Measurements from ENCODE around the gene TES. TPM values are rescaled to one million over a fixed set of nuclear protein-coding genes. Genes with fewer than 3 reads are reported as not detected.

The TES gene
- total and polyA plus RNA-seq, 2 experiments from 2014 or later, result 37.3 to 38.3 TPM

- TF ChIP-seq POLR2AphosphoS5 (IDR thresholded peaks at IDR 0.05; ENCODE audit: low read depth) (no peak), ZNF114 (CRISPR knock-in tag; IDR thresholded peaks at IDR 0.05) (no peak), CREB1 (CRISPR knock-in tag; IDR thresholded peaks at IDR 0.05; ENCODE audit: low read depth) (no peak), NANOG (IDR thresholded peaks at IDR 0.05; ENCODE audit: borderline replicate concordance) (no peak), ZNF331 (CRISPR knock-in tag; IDR thresholded peaks at IDR 0.05; ENCODE audit: low read depth) (no peak), STAT1 (IDR thresholded peaks at IDR 0.05; ENCODE audit: unreplicated experiment) (no peak), ETS1 (IDR thresholded peaks at IDR 0.05) (no peak)
- H3K9me3 Mint-ChIP-seq, result no peaks in the 10 kb centered on the region
- H3K36me3 ChIP-seq (ENCODE audit: insufficient read depth), result no peaks in the 10 kb centered on the region
- ATAC-seq (no peak), DNase-seq (ENCODE audit: low spot score) (no peak)
- H3K9me2 ChIP-seq (ENCODE audit: insufficient read depth), result no peaks in the 10 kb centered on the region
- H3K27me3 ChIP-seq (ENCODE audit: insufficient read depth), result 0 out of 2 replicates have a peak, but pooled peaks cover 2% of the 10 kb centered on the region
- H4K20me1 ChIP-seq (replicated peaks; ENCODE audit: insufficient read depth), result no peaks in the 10 kb centered on the region
- H3K27ac Mint-ChIP-seq, result no peak overlapping the region
- no peak overlapping the region for H3K4me2 ChIP-seq
- H3K27me3 Mint-ChIP-seq (ENCODE audit: insufficient read depth, low read depth, poor library complexity), result no peaks in the 10 kb centered on the region
- H3K4me1 ChIP-seq (ENCODE audit: insufficient read depth), result peaks cover 12% of the 10 kb centered on the region
- no peak overlapping the region for H2AFZ ChIP-seq
- H3K79me2 ChIP-seq (replicated peaks; ENCODE audit: insufficient read depth), result peaks cover 86% of the 10 kb centered on the region
- H3K4me3 ChIP-seq, result no peak overlapping the region
- H3K36me3 Mint-ChIP-seq (ENCODE audit: low read depth), result no peaks in the 10 kb centered on the region
- no peak overlapping the region for H3K27ac ChIP-seq (ENCODE audit: low read depth)
- no peak overlapping the region for H3K4me3 Mint-ChIP-seq
- peaks cover 14% of the 10 kb centered on the region; the same call in 2 of the 3 replicates for H3K4me1 Mint-ChIP-seq
- H3F3A ChIP-seq (replicated peaks; ENCODE audit: low read depth), result no peaks in the 10 kb centered on the region
Measured at GRCh38 chr7:116216956-116217571, 6.7 kb downstream of the TES start.

- H3K4me3 ChIP-seq, result no peak overlapping the region
- H3K27me3 ChIP-seq (ENCODE audit: insufficient read depth), result no peaks in the 10 kb centered on the region
- peaks cover 5% of the 10 kb centered on the region; the same call in 1 of the 2 replicates for H3K4me1 ChIP-seq (ENCODE audit: insufficient read depth)
- no peak overlapping the region for H3K4me2 ChIP-seq
- ATAC-seq (no peak), DNase-seq (ENCODE audit: low spot score) (no peak)
- no peaks in the 10 kb centered on the region for H3K36me3 Mint-ChIP-seq (ENCODE audit: low read depth)
- H3K79me2 ChIP-seq (replicated peaks; ENCODE audit: insufficient read depth), result peaks cover 76% of the 10 kb centered on the region
- no peak overlapping the region for H3K27ac ChIP-seq (ENCODE audit: low read depth)
- H3K9me3 Mint-ChIP-seq, result no peaks in the 10 kb centered on the region
- no peaks in the 10 kb centered on the region for H3F3A ChIP-seq (replicated peaks; ENCODE audit: low read depth)
- H3K36me3 ChIP-seq (ENCODE audit: insufficient read depth), result no peaks in the 10 kb centered on the region
- no peaks in the 10 kb centered on the region for H3K27me3 Mint-ChIP-seq (ENCODE audit: insufficient read depth, low read depth, poor library complexity)
- H3K4me1 Mint-ChIP-seq, result peaks cover 9% of the 10 kb centered on the region; the same call in 2 of the 3 replicates
- no peaks in the 10 kb centered on the region for H4K20me1 ChIP-seq (replicated peaks; ENCODE audit: insufficient read depth)
- H3K4me3 Mint-ChIP-seq, result no peak overlapping the region
- H3K27ac Mint-ChIP-seq, result no peak overlapping the region
- H3K9me2 ChIP-seq (ENCODE audit: insufficient read depth), result no peaks in the 10 kb centered on the region
- no peak overlapping the region for H2AFZ ChIP-seq
- TF ChIP-seq, protein P1, sequence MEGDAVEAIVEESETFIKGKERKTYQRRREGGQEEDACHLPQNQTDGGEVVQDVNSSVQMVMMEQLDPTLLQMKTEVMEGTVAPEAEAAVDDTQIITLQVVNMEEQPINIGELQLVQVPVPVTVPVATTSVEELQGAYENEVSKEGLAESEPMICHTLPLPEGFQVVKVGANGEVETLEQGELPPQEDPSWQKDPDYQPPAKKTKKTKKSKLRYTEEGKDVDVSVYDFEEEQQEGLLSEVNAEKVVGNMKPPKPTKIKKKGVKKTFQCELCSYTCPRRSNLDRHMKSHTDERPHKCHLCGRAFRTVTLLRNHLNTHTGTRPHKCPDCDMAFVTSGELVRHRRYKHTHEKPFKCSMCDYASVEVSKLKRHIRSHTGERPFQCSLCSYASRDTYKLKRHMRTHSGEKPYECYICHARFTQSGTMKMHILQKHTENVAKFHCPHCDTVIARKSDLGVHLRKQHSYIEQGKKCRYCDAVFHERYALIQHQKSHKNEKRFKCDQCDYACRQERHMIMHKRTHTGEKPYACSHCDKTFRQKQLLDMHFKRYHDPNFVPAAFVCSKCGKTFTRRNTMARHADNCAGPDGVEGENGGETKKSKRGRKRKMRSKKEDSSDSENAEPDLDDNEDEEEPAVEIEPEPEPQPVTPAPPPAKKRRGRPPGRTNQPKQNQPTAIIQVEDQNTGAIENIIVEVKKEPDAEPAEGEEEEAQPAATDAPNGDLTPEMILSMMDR (conservative IDR thresholded peaks at IDR 0.05; ENCODE audit: low read depth in 2 of 2), result no peak
- no peak for TF ChIP-seq ZNF331 (CRISPR knock-in tag; IDR thresholded peaks at IDR 0.05; ENCODE audit: low read depth)
- no peak for TF ChIP-seq NANOG (IDR thresholded peaks at IDR 0.05; ENCODE audit: borderline replicate concordance)
- no peak for TF ChIP-seq ETS1 (IDR thresholded peaks at IDR 0.05)
- TF ChIP-seq STAT1 (IDR thresholded peaks at IDR 0.05; ENCODE audit: unreplicated experiment), result no peak
- no peak for TF ChIP-seq EZH2 (IDR thresholded peaks at IDR 0.05; ENCODE audit: low read depth, unreplicated experiment)
- no peak for TF ChIP-seq ZNF114 (CRISPR knock-in tag; IDR thresholded peaks at IDR 0.05)
- no peak for TF ChIP-seq CREB1 (CRISPR knock-in tag; IDR thresholded peaks at IDR 0.05; ENCODE audit: low read depth)
- TF ChIP-seq EZH2phosphoT487 (IDR thresholded peaks at IDR 0.05; ENCODE audit: unreplicated experiment), result no peak
- no peak for TF ChIP-seq POLR2AphosphoS5 (IDR thresholded peaks at IDR 0.05; ENCODE audit: low read depth)
Measured at GRCh38 chr7:116218051-116218645, 7.8 kb downstream of the TES start.
